HT-29 (cell line): Measurements from ENCODE around the gene BCAS3. TPM values are rescaled to one million over a fixed set of nuclear protein-coding genes. Genes with fewer than 3 reads are reported as not detected.
A peak's percentile ranks its signal among the peaks of the same experiment; 100 is the strongest.
"Not testable (repeated sequence)": the region's sequence is repeated elsewhere in the genome, so short reads cannot be mapped to it uniquely, and the experiment has no call there.

Experiments used
- DNase-seq: peaks from one replicate; pipeline ENCODE4 v3.0.0-alpha.2; 2015; ENCODE audit warnings: low spot score
- total RNA-seq: library from RNA; depleted of rRNA; stranded (reverse); fragments of >200 nt; shearing (Covaris generic); gene quantifications from 2 replicates; pipeline ENCODE4 v1.2.3, GENCODE V29; 2014

BCAS3 gene
- total RNA-seq, 1 experiment from 2014 or later: 10.2 TPM

DNA sequence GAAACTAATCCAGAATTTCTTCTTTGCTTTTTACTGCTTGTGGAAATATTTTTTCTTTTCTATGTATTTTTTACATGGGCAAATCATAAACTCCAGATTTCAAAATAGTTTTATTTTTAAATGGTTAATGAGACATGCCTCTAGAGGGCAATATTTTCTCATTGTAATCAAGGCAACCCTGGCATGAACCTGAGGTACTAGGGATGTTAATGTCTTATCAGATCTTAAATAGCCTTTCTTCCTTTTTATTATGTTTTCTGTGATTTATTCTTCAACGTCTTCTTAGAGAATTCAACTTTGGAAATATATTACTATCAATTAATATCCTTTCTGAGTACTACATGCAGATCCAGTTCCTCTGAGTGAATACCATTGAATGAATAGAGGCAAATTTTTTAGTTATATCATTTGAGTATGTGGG lies 324.7 kb downstream of the BCAS3 start:
- DNase-seq: peak; percentile 60

DNA sequence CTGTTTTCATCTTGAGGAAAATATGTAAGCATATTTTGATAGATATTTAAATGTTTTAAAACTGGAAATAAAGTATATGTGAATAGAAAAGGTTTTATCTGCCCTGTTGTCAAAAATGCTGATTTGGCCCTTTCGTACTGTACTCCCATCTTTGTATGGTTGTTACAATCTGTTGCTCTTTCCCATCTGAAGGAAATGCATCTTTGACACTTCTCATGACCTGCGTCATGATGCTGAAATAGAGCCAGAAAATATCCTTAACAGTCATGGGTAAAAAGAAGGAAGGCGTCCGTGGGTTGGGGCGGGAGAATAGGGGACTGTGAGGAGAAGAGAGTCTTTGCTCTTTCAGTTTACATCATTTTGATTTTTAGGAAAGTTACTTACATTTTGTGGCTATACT lies 327.7 kb downstream of the BCAS3 start:
- DNase-seq: no peak

DNA sequence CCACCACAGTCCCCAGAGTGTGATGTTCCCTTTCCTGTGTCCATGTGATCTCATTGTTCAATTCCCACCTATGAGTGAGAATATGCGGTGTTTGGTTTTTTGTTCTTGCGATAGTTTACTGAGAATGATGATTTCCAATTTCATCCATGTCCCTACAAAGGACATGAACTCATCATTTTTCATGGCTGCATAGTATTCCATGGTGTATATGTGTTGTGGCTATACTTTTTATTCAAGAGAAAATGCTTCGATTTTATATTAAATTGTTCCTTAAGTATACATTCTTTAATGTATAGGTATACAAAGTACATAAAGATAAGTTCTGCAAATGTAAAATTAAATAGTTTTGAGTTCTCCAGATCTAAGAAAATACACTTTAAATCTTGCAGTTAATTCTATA lies 328.3 kb downstream of the BCAS3 start:
- DNase-seq: not testable (repeated sequence)

DNA sequence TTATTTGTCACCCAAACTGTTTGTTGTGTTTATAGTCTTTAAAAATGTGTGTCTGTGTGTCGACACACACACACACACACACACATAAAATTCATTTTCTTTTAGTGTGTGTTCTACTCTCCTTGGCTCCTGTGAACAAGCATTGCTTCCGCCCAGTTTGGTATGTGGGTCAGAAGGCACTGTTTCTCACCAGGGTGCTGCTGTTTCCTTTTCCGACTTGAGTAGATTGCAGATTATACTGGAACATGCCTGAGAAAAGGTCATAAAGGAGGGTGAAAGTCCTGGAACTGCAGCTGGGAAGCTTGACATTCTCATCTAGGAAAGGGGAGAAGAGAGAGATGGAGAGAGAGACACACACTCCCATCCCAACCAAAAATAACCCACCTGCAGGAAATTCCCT lies 330.3 kb downstream of the BCAS3 start:
- DNase-seq: peak; percentile 56

DNA sequence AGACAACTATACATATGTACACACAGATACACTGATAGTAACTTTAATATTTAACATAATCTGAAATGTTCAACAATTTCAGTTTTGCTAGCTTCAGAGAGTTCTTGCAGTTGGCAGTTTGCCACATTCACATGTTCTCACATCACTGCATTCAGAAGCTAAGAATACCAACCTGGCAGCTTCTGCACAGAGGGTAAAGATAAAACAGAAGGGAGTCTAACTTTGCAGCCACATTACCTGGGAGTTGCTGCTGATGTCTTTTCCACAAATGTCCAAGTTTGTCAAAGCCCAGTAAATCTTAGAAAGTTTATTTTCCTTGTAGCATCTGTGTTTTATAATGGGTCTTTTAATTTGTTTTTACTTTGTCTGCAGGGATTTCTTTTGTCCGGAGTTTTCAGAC lies 332.0 kb downstream of the BCAS3 start:
- no peak for DNase-seq

DNA sequence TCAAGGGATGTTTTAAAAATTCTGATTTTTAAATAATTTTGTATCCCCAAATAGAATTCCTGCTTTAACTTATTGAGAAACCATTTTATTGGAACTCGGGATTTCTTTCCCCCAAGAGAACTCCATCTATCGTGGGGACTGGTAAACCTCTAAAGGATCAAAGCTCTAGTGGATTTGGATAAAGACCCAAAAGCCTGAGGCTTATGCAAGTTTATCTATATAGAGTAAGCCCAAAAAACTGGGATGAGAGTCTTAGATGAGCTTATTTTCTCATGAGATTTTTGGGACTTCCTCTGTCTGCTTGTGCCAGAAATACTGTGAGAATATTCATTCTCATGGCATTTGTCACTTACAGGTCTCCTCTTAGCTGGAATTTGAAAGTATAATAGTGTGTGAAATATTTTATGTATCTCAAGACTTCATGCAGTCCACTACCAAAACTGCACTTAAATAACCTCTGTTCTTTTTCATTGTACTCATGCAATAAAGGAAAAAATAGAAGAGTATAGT lies 333.1 kb downstream of the BCAS3 start:
- no peak for DNase-seq

DNA sequence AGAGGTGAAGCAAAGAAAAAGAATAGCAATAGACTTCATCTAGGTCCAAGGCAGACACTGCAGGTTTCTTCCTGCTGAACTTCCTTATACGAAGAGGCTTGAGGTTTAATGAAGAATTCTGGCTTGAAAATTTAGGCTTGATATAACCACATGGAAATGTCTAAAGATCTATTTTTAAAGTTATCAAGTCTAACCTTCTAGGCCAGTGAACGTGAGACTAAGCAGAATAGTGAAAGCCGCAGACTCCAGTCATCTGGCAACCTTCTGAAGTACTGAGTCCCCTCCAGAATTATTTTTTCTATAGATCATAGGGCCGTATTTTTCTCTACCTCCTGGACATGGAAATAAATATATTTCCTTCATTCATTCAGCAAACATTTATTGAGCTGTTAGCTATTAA lies 333.6 kb downstream of the BCAS3 start:
- DNase-seq: no peak

DNA sequence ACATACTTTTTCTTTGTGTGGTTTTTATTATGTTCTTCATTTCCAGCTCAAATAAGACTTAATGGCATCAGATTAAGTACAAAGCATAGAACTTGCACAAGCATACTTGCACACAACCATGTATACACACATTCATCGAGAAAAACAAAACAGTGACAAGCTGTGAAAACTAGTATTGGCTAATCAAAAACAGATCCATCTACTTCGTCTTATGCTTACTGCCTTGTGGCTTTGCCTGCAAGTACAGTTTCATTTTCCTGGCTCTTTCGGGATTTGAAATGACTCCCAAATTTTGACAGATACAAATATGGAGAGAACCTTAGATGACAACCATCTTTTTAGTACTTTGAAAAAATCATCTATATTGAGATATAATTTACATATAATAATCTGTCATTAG lies 338.3 kb downstream of the BCAS3 start:
- DNase-seq: no peak

DNA sequence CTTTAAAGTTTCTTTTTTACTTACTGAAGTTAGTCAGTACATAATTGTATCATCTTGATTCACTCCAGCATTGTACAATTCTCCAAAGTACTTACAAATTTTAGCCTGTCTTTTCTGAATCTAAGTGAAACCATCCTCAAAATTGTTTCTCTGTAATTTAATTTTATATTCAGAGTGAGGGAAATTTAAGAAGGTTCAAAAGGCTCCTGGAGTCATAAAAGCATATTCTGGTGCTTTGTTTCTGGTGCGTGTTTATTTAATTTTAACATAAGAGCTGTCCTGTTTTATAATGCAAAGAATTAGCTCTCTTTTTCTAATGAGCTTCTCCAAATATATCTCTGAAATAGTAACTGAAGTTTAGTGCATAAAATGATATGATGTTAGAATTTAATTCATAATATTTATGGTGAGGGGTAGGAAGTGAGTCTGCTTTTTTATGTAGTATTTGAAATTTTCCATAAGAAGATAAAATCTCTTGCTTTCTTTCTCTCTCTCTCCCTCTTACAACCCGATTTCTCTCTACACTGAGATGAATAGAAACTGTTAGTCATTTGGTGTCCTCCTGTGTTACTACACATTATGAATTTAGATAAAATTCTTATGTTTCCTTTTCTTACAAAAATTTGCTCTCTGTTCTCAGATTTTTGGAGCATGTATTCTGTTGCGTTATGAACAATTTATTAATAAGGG lies 339.8 kb downstream of the BCAS3 start:
- DNase-seq: no peak

DNA sequence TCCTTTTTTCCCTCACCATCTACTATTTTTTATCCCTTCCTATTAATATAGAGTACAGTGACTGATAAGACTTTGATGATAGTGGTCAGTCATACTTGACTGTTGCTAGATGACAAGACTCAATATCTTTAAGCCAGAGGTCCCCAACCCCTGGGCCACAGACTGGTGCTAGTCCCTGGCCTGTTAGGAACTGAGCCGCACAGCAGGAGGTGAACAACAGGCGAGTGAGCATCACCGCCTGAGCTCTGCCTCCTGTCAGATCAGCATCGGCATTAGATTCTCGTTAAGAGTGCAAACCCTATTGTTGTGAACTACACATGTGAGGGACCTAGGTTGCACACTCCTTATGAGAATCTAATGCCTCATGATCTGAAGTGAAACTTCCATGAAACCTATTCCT lies 341.3 kb downstream of the BCAS3 start:
- DNase-seq: no peak

DNA sequence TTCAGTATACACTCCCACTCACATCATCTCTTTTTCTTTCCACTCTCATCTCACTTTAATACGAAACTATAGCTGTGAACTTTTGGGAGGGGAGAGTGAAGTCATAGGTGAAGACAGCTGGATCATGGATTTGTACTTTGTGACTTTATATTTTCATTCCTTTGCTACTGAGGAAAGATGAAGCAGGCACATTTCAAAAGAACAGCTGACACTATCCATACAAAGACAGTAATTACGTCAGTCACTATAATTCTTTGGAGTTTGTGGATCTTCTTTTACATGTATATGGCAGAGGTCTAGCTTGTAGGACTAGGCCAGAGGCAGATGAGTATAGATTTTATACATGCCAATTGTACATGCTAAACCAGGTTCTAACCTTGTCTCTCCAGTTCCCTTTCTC lies 346.3 kb downstream of the BCAS3 start:
- no peak for DNase-seq

DNA sequence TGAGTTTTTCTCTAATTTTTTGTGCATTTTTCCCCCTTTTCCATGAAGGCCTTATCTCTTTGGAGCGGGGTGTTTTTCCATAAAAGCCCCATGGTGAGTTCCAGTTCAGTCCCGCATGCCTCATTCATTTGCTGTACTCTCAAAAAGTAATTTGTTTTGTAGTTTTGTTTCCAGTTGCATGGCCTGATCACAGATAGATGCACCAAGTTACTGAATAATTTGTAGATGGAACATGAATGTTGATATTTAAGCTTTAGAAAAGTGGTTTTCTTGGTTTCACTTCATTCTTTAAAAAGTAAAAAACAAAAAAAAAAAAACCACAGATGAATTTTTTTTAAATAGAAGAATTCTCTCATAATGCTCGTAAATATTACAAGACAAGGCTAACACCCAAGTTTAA lies 349.2 kb downstream of the BCAS3 start:
- DNase-seq: no peak

DNA sequence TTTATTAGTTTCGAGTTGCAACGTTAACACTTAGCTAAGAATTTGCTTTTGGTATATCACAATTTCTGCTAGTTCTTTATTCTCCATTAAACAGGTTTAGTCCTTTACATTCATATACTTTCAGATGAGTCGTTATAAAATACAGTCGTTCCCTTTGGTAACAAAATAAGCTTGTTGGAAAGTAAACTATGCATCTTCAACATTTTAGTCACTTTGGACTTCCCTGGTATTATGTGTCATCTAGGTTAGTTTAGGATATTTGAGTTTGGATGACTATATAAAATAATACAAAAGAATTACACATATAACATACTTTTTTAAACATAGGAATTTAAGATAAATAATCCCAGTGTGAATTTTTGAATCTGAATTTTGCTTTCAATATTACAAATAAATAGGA lies 351.5 kb downstream of the BCAS3 start:
- no peak for DNase-seq

DNA sequence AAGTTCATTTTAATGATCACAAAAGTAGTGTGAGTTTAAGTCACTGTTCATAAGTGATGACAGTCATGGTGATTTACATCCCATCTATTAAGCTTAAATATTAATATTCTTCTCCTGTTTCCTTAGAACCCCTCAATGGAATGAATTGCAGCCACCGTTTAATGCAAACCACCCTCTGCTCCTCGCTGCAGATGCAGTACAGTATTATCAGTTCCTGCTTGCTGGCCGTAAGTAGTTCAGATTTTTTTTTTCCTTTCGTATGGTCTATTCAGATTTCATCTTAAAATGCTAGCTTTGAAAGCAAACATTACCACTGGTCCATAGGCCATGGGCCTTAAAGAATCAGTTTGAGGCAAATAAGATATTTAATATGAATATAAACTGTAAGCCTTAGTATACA lies 363.0 kb downstream of the BCAS3 start:
- DNase-seq: no peak

DNA sequence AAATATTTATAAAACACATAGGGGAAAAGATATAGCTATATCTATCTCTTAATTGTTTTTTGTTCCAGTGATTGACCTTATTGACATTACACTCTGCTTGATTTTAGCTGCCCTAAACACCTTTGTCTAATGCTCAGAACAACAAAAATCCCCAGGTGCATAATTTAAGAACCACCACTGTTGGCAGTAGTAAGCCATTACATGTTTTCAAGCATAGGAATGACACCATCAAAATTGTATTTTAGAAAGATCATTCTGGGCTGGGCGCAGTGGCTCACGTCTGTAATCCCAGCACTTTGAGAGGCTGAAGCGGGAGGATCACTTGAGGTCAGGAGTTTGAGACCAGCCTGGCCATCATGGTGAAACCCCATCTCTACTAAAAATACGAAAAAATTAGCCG lies 364.7 kb downstream of the BCAS3 start:
- DNase-seq: not testable (repeated sequence)

DNA sequence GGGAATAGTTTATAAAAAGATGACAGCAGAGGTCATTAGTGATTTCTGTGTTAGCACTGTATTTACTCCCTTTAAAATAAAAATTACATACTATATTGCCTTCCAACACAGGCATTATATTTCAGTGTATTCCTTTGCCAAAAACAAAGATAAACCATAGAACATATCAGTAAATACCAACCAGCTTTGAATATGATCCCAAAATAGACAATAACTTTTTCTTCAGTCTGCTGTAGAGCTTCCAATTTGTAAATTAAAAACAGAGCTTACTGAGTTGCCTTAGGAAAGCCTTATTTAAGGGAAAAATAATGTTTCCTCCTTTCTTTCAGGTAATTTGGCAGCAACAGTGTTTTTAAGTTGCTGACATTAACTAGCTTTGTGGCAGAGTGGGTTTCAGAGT lies 369.9 kb downstream of the BCAS3 start:
- DNase-seq: no peak

DNA sequence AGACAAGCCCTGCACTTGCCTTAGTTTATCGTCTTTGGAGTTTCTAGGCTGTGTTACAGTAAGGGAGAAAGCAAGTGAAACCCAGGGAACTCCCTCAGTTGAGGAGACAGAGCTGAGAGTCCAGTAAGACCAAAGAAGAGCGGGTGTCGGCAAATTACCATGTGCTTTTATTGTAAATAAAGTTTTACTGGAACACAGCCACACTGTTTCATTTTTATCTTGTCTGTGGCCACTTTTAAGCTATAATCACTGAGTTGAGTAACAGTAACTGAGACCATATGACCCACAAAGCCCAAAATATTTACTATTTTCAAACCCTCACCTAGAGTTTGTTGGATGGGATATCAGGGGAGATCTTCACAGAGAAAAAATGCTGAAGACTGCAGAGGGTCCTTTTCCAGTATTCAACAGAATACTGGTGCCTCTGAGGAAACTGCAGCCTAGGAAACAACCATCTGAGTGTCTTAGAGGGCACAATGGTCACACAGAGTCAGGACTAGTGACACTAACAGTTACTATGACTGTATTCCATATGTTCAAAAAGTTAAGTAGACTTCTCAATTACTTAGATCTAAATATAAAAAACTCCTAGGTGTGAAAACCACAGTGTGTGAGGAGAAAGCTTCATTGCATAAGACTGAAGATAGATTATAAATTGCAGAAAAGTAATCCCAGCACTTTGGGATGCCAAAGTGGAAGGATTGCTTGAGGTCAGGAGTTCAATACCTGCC lies 370.9 kb downstream of the BCAS3 start:
- no peak for DNase-seq

DNA sequence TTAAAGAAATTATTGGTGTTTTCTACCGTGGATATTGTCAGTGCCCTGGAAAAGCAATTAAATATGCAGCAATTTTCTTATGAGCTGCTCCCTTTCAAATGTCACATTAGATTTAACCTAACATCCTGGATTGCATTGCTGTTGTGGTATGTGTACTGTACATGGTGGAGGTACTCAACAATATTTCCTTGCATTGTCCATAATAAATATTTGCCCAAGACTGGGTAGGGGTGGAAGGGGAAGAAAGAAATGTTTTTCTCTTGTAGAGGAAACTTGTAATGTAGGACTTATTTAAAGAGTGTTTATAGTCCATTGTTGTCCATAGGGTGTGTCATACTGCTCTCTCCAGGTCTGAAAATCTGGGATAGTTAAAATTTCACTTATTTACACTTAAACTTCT lies 375.8 kb downstream of the BCAS3 start:
- no peak for DNase-seq

DNA sequence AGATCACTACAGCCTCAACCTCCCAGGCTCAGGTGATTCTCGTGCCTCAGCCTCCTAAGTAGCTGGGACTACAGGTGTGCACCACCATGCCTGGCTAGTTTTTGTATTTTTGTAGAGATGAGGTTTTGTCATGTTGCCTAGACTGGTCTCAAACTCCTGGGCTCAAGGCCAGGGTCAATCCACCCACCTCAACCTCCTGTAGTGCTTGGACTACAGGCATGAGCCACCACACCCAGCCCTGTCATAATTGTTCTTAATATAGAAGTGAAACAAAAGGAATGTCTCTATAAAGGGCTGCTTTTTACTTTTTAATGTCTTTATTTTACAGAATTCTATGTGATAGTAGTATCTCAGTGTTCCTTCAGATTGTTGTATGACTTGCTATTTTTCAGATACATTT lies 376.8 kb downstream of the BCAS3 start:
- no peak for DNase-seq

DNA sequence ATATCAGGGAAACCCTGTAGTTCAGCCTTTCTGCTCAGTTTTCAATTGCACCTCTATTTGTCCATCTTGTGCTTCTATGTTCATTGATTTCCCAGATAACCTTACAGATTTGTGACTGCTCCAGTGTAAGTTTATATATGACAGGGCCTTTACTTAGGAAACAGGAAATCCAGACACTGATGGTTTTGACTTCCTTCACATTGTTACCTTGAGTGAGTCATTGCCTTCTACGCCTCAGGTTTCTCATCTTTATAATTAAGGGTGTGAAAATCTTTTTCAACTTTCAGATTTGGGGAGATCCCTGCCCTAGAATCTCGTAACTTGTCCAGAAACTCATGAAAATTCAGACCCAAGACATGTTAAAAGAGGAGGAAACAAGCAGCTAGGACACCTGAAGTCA lies 379.6 kb downstream of the BCAS3 start:
- DNase-seq: peak; percentile 5

DNA sequence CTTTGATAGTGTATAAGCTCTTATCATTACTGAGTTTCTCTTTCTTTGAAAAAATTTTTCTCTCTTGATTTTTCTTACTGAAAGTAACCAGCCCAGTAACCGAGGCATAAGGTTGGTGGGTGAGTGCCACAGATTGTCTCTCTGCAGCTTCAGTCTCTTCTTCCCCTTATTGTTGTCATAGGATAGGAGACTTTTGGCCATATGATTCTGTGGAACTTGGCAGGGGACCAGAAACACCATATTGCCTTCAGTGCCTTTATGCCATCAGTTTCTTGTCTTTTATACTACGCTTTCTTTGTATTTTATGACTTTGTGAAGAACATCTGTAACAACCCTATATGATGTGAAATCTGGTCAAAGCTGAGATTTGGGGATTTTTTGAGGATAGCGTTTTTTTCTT lies 380.4 kb downstream of the BCAS3 start:
- no peak for DNase-seq

DNA sequence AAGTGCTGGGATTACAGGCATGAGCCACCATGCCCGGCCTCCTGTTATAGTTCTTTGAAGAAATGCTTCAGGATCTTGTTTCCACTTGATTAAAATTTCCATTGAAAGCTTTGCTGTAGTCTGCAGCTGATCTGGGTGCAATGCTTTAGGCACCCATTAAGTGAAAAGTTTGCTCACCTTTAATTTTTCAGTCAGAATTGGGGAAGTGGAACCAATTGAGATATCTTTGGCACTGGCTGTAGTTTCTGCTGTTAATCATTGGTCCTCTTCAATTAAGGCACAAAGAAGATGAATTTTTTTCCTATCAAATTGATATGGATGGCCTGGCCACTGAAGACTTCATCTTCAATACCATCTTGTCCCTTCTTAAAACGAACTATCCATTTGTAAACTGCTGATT lies 385.9 kb downstream of the BCAS3 start:
- DNase-seq: no peak
